Heart left ventricle (tissue), 16 donors: ENCODE results near the gene SNRPD3. TPM values are rescaled to one million over a fixed set of nuclear protein-coding genes. Genes with fewer than 3 reads are reported as not detected.

ENCODE experiments used
- ATAC-seq, 4 donors: fragments of 200-7000 bp; cut with Tn5 transposase; one replicate each; pipeline ENCODE4 v1.9.1; 2020 to 2022; ENCODE audit warnings: moderate library complexity in 4 of 4, mild to moderate bottlenecking in 3 of 4, moderate number of reproducible peaks in 1 of 4
- DNase-seq, 5 donors: peaks; one replicate each; pipeline ENCODE4 v3.0.0-alpha.2; 2020
- H3K27ac ChIP-seq, 12 donors: fragments of 200-600 bp; sonication (generic) in 4 of 12; one replicate each; pipeline versions ENCODE4 v1.5.0 to v1.8.0; 2016 to 2022; ENCODE audit warnings: mild to moderate bottlenecking in 2 of 12
- H3K27me3 ChIP-seq, 9 donors: fragments of 200-600 bp; sonication (generic) in 2 of 9; one replicate each; pipeline versions ENCODE4 v1.5.1 to v1.8.0; 2016 to 2022; ENCODE audit warnings: mild to moderate bottlenecking in 3 of 9
- H3K36me3 ChIP-seq, 9 donors: fragments of 200-600 bp; sonication (generic) in 2 of 9; one replicate each; pipeline versions ENCODE4 v1.5.0 to v1.8.0; 2018 to 2022; ENCODE audit warnings: mild to moderate bottlenecking in 2 of 9
- H3K4me1 ChIP-seq, 12 donors: fragments of 200-600 bp; sonication (generic) in 4 of 12; one replicate each; pipeline versions ENCODE4 v1.5.0 to v1.8.0; 2016 to 2022; ENCODE audit warnings: mild to moderate bottlenecking in 3 of 12
- H3K4me3 ChIP-seq, 12 donors: fragments of 200-600 bp; sonication (generic) in 4 of 12; one replicate each; pipeline versions ENCODE4 v1.5.0 to v1.8.0; 2017 to 2022; ENCODE audit warnings: mild to moderate bottlenecking in 9 of 12, moderate library complexity in 4 of 12
- H3K9me3 ChIP-seq, 12 donors: fragments of 200-600 bp; sonication (generic) in 4 of 12; one replicate each; pipeline versions ENCODE4 v1.5.0 to v1.8.0; 2016 to 2022; ENCODE audit warnings: mild to moderate bottlenecking in 1 of 12
- CTCF ChIP-seq, 12 donors: fragments of 200-600 bp; sonication (generic) in 4 of 12; IDR thresholded peaks; one replicate each; pipeline versions ENCODE4 v1.5.0 to v1.8.0; 2018 to 2022; ENCODE audit warnings: antibody characterized with exemption in 12 of 12, mild to moderate bottlenecking in 5 of 12
- POLR2A ChIP-seq, 2 donors: fragments of 450-650 bp; IDR thresholded peaks; one replicate each; pipeline ENCODE4 v1.6.1; 2017; ENCODE audit warnings: antibody characterized with exemption in 2 of 2, mild to moderate bottlenecking in 2 of 2, moderate library complexity in 2 of 2
- WGBS, 4 donors: extraction: QIAGEN DNeasy Blood & Tissue Kit in 2 of 4; methylation state at CpG; one replicate each; pipeline versions ENCODE4 v1.1.5 to v1.1.7; 2013 to 2018; 5-methylcytosine and 5-hydroxymethylcytosine counted together
- intact Hi-C, 10 donors: fragments of 100-400 bp; cut with DNase I; formaldehyde crosslinking; loops; one replicate each; pipeline versions ENCODE4 v1.11.1 to v1.14.2; 2022
- polyA plus RNA-seq, 2 donors: library from polyadenylated mRNA; stranded (reverse); fragments of 200-250 nt; gene quantifications; one replicate each; pipeline ENCODE4 v1.2.3, GENCODE V29; 2013
- total RNA-seq, 9 donors: library from RNA; depleted of rRNA in 2 of 9; stranded (reverse); fragments of >200 nt in 2 of 9; fragmentation: NEBNext Ultra II Directional in 3 of 9; extraction: Animal tissue kit (Norgen Biotek cat#: 25700) in 3 of 9; gene quantifications; one replicate each; pipeline versions ENCODE4 v1.1.0 to v1.2.4, GENCODE V29; 2016 to 2023
- donor health status: ischemic (EF 13 %, LVEDD 7.1; RV severe dilation, severe dysfunction).
- donor health status: healthy with polysubstance abuse.
- donor health status: DM: no; HTN: yes; CAD: no.
- donor health status: DM: no; HTN: no; CAD: no.
- donor health status: ischemic (EF 25% LVEDD 6.9; RV normal size, moderate dysfunction).
- donor health status: ischemic (EF 25% LVEDD 5.7; RV mildly dilated, moderate dysfunction).
- donor health status: healthy.
- donor health status: DM: yes; HTN: yes; CAD: no.
- donor health status: ischemic (EF 35%, LVEDD 5.7; RV mildly dilated, moderate dysfunction).
- donor health status: nonischemic (EF 11% LVEDD 7.7; RV severe dilation, severe dysfunction).
- donor health status: DM: yes; HTN: yes; CAD: no.
- donor health status: PGD.
- donor health status: ischemic (EF 29% LVEDD 5.4; RV normal size, mild dysfunction).
- donor health status: nonischemic (EF 23%, LVEDD 6.1; RV moderate dilation, normal function).

SNRPD3 gene
- total and polyA plus RNA-seq, 11 donors, result 64.8 to 227 (median 74.1) TPM

GRCh38 chr22:24571266-24571665 lies 15.5 kb downstream of the SNRPD3 start:
- no peak for TF ChIP-seq POLR2A (IDR thresholded peaks at IDR 0.05)
- no peak for TF ChIP-seq CTCF (IDR thresholded peaks at IDR 0.05)
- Histone ChIP-seq H3K27ac (no peak overlapping the region), H3K4me3 (no peak overlapping the region), H3K36me3 (peaks cover 0 to 91% (median 71%) of the 10 kb centered on the region in 9 donors), H3K4me1 (peaks cover 0 to 18% (median 7%) of the 10 kb centered on the region in 12 donors), H3K27me3 (no peaks in the 10 kb centered on the region), H3K9me3 (no peaks in the 10 kb centered on the region)
- 92 to 96% (median 94%) methylated on average over 6 to 7 of the region's 7 CpGs for WGBS, 4 donors
- ATAC-seq (no peak), DNase-seq (no peak)
- intact Hi-C loops, result no loop called here

- ATAC-seq, result no peak
- H3K4me1 ChIP-seq, result peaks cover 0 to 6% (median 0%) of the 10 kb centered on the region in 12 donors
- WGBS, 4 donors, result 82 to 91% (median 85%) methylated on average over 1 of the region's 1 CpG
These were observed 21.0 kb downstream of the SNRPD3 start for GRCh38 chr22:24576778-24577177.

GRCh38 chr22:24578355-24579257 lies 22.8 kb downstream of the SNRPD3 start:
- Histone ChIP-seq H3K36me3 (peaks cover 0 to 41% (median 17%) of the 10 kb centered on the region in 9 donors), H3K4me1 (peaks cover 0 to 14% (median 5%) of the 10 kb centered on the region in 12 donors), H3K4me3 (no peak overlapping the region), H3K27ac (no peak overlapping the region), H3K9me3 (no peaks in the 10 kb centered on the region), H3K27me3 (no peaks in the 10 kb centered on the region)
- ATAC-seq (no peak), DNase-seq (no peak)
- TF ChIP-seq POLR2A (IDR thresholded peaks at IDR 0.05), result no peak
- no peak for TF ChIP-seq CTCF (IDR thresholded peaks at IDR 0.05)
- 86 to 90% (median 86%) methylated on average over 8 of the region's 8 CpGs for WGBS, 4 donors
- intact Hi-C loops, result no loop called here

More at GRCh38 chr22:24576778-24577177, 21.0 kb downstream of the SNRPD3 start:
- Histone ChIP-seq H3K9me3 (no peaks in the 10 kb centered on the region), H3K4me3 (no peak overlapping the region), H3K27me3 (no peaks in the 10 kb centered on the region), H3K36me3 (peaks cover 0 to 60% (median 33%) of the 10 kb centered on the region in 9 donors), H3K27ac (no peak overlapping the region)
- intact Hi-C loops, result no loop called here
- TF ChIP-seq CTCF (IDR thresholded peaks at IDR 0.05), result no peak
- TF ChIP-seq POLR2A (IDR thresholded peaks at IDR 0.05), result no peak
- no peak for DNase-seq

- no peak for TF ChIP-seq CTCF (IDR thresholded peaks at IDR 0.05)
- TF ChIP-seq POLR2A (IDR thresholded peaks at IDR 0.05), result no peak
- Histone ChIP-seq H3K4me1 (peaks cover 0 to 20% (median 11%) of the 10 kb centered on the region in 12 donors), H3K27ac (no peak overlapping the region), H3K27me3 (no peaks in the 10 kb centered on the region), H3K9me3 (no peaks in the 10 kb centered on the region), H3K36me3 (peaks cover 0 to 35% (median 15%) of the 10 kb centered on the region in 9 donors), H3K4me3 (no peak overlapping the region)
- ATAC-seq, result no peak
- DNase-seq, result no peak
- intact Hi-C loops, result no loop called here
- 83 to 99% (median 91%) methylated on average over 1 of the region's 1 CpG for WGBS, 4 donors
These were observed 23.4 kb downstream of the SNRPD3 start for GRCh38 chr22:24579258-24579601.
